Epidermal melanocyte (primary cell): Measurements from ENCODE around the gene CEP128.

Experiments used
- DNase-seq: peaks from one replicate; pipeline ENCODE4 v3.0.0; 2011; ENCODE audit warnings: low spot score; ENCODE audit not compliant: insufficient read length

The CEP128 gene

GRCh38 chr14:80902608-80903007 is 38.9 kb downstream of the CEP128 start:
- no peak for DNase-seq

- DNase-seq, result no peak
Observed at GRCh38 chr14:80901822-80902221, 39.7 kb downstream of the CEP128 start.

GRCh38 chr14:80901260-80901659 is 40.3 kb downstream of the CEP128 start:
- DNase-seq, result no peak

- no peak for DNase-seq
Observed at GRCh38 chr14:80872645-80873044, 68.9 kb downstream of the CEP128 start.

GRCh38 chr14:80868260-80868659 is 73.3 kb downstream of the CEP128 start:
- no peak for DNase-seq

- no peak for DNase-seq
Observed at GRCh38 chr14:80867798-80868197, 73.7 kb downstream of the CEP128 start.

- DNase-seq, result no peak
Observed at GRCh38 chr14:80867091-80867490, 74.4 kb downstream of the CEP128 start.

- no peak for DNase-seq
Observed at GRCh38 chr14:80865565-80865964, 76.0 kb downstream of the CEP128 start.

GRCh38 chr14:80862983-80863382 is 78.6 kb downstream of the CEP128 start:
- DNase-seq, result no peak

- DNase-seq, result no peak
Observed at GRCh38 chr14:80862541-80862940, 79.0 kb downstream of the CEP128 start.

GRCh38 chr14:80850197-80850814 is 91.2 kb downstream of the CEP128 start:
- no peak for DNase-seq

- no peak for DNase-seq
Observed at GRCh38 chr14:80847070-80847469, 94.5 kb downstream of the CEP128 start.

GRCh38 chr14:80845856-80846255 is 95.7 kb downstream of the CEP128 start:
- DNase-seq, result no peak

- DNase-seq, result no peak
Observed at GRCh38 chr14:80844872-80845271, 96.7 kb downstream of the CEP128 start.

- no peak for DNase-seq
Observed at GRCh38 chr14:80839743-80840142, 101.8 kb downstream of the CEP128 start.

GRCh38 chr14:80809663-80810062 is 131.9 kb downstream of the CEP128 start:
- no peak for DNase-seq

GRCh38 chr14:80805136-80805535 is 136.4 kb downstream of the CEP128 start:
- no peak for DNase-seq

GRCh38 chr14:80798878-80799277 is 142.7 kb downstream of the CEP128 start:
- no peak for DNase-seq

GRCh38 chr14:80798211-80798610 is 143.3 kb downstream of the CEP128 start:
- DNase-seq, result no peak

- no peak for DNase-seq
Observed at GRCh38 chr14:80792771-80793170, 148.8 kb downstream of the CEP128 start.

GRCh38 chr14:80787876-80788275 is 153.7 kb downstream of the CEP128 start:
- no peak for DNase-seq

GRCh38 chr14:80784820-80785219 is 156.7 kb downstream of the CEP128 start:
- no peak for DNase-seq

GRCh38 chr14:80781972-80782367 is 159.6 kb downstream of the CEP128 start:
- no peak for DNase-seq

GRCh38 chr14:80780500-80780899 is 161.0 kb downstream of the CEP128 start:
- DNase-seq, result no peak
